Esophagus muscularis mucosa (tissue), 4 donors: ENCODE results near the gene PPIF. TPM values are rescaled to one million over a fixed set of nuclear protein-coding genes. Genes with fewer than 3 reads are reported as not detected.
A peak's percentile ranks its signal among the peaks of the same experiment; 100 is the strongest.

Experiments
- DNase-seq: peaks from one replicate; pipeline ENCODE4 v3.0.0-alpha.2; 2017; ENCODE audit errors: extremely low spot score
- H3K27ac ChIP-seq, 4 donors: fragments of 200-600 bp; sonication (generic); replicated peaks in 1 of 4; 1 replicate in 3 of 4; 2 replicates in 1 of 4; pipeline ENCODE4 v1.5.1; 2016 to 2019; ENCODE audit warnings: mild to moderate bottlenecking in 1 of 4
- H3K27me3 ChIP-seq, 4 donors: fragments of 200-600 bp; sonication (generic); one replicate each; pipeline versions ENCODE4 v1.5.1 to v1.6.0; 2016 to 2019
- H3K36me3 ChIP-seq, 4 donors: fragments of 200-600 bp; sonication (generic); one replicate each; pipeline ENCODE4 v1.5.1; 2016 to 2019
- H3K4me1 ChIP-seq, 4 donors: fragments of 200-600 bp; sonication (generic); one replicate each; pipeline ENCODE4 v1.5.1; 2016 to 2019
- H3K4me3 ChIP-seq, 4 donors: fragments of 200-600 bp; sonication (generic); 1 replicate in 2 of 4; 2 replicates in 2 of 4; pipeline ENCODE4 v1.5.1; 2016 to 2019; ENCODE audit warnings: mild to moderate bottlenecking in 4 of 4, moderate library complexity in 1 of 4
- H3K9me3 ChIP-seq, 4 donors: fragments of 200-600 bp; sonication (generic); 1 replicate in 3 of 4; 2 replicates in 1 of 4; pipeline ENCODE4 v1.5.1; 2016 to 2019
- EP300 ChIP-seq: sonication (generic); formaldehyde crosslinking; IDR thresholded peaks from one replicate; pipeline ENCODE4 v1.6.1; 2017; ENCODE audit warnings: antibody characterized with exemption
- POLR2A ChIP-seq: fragments of 450-650 bp; IDR thresholded peaks from one replicate; pipeline ENCODE4 v1.6.1; 2017; ENCODE audit warnings: antibody characterized with exemption, moderate library complexity, mild to moderate bottlenecking, low read depth
- POLR2AphosphoS5 ChIP-seq, 2 donors: sonication (generic); formaldehyde crosslinking; IDR thresholded peaks; one replicate each; pipeline ENCODE4 v1.6.1; 2017; ENCODE audit warnings: antibody characterized with exemption in 2 of 2
- WGBS: methylation state at CpG from one replicate; pipeline ENCODE4 v1.1.5; 2018; 5-methylcytosine and 5-hydroxymethylcytosine counted together
- intact Hi-C: fragments of 100-400 bp; cut with DNase I; formaldehyde crosslinking; loops from one replicate; pipeline ENCODE4 v1.15.1; 2023
- total RNA-seq, 4 donors: library from RNA; depleted of rRNA; stranded (reverse); fragments of >200 nt; gene quantifications; one replicate each; pipeline versions ENCODE4 v1.1.0 to v1.2.1, GENCODE V29; 2016
- TF ChIP-seq, protein P1 (sequence below), 3 experiments: fragments of 200-600 bp in 2 of 3; fragments of 450-650 bp in 1 of 3; sonication (generic) in 2 of 3; IDR thresholded peaks; one replicate each; pipeline ENCODE4 v1.5.1; 2017 to 2019; ENCODE audit warnings: antibody characterized with exemption in 3 of 3, mild to moderate bottlenecking in 2 of 3, moderate library complexity in 1 of 3

Gene PPIF
- total RNA-seq = 10 to 100 TPM; 19.5 to 42.2 (median 24.4) TPM

DNA sequence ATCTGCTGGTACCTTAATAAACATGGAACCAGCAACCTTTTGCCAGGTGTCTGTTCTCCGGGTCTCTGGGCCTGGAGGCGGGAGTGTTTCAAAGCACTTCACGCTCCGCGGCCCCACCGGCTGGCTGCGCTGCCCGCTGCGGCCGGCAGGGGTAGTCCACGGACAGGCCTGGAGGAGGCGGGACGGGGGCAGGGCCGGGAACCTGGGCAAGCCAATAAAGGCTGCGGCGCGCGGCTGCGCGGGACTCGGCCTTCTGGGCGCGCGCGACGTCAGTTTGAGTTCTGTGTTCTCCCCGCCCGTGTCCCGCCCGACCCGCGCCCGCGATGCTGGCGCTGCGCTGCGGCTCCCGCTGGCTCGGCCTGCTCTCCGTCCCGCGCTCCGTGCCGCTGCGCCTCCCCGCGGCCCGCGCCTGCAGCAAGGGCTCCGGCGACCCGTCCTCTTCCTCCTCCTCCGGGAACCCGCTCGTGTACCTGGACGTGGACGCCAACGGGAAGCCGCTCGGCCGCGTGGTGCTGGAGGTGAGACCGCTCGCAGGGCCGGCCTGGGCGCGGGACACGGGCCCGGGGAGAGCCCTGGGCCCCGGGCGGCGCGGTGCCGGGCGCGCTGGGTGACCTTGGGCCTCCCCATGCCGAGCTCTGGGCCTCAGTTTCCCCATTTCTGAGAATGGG lies at the start of gene PPIF:
TSS of gene PPIF (plus strand) at position 244 of the 668 bp plus-strand sequence. CDS start at position 324, 80 bp downstream.
- Histone ChIP-seq H3K36me3 (peaks cover 27 to 35% (median 32%) of the 10 kb centered on the region in 4 donors), H3K4me3 (peak within 1 kb of the TSS; percentile 72 to 94 (median 88)), H3K9me3 (no peaks in the 10 kb centered on the region), H3K27ac (peak within 1 kb of the TSS; percentile 84 to 94 (median 92)), H3K27me3 (no peaks in the 10 kb centered on the region), H3K4me1 (peaks cover 19 to 46% (median 41%) of the 10 kb centered on the region in 4 donors)
- peak; percentile 99 for DNase-seq
- TF ChIP-seq, protein P1, sequence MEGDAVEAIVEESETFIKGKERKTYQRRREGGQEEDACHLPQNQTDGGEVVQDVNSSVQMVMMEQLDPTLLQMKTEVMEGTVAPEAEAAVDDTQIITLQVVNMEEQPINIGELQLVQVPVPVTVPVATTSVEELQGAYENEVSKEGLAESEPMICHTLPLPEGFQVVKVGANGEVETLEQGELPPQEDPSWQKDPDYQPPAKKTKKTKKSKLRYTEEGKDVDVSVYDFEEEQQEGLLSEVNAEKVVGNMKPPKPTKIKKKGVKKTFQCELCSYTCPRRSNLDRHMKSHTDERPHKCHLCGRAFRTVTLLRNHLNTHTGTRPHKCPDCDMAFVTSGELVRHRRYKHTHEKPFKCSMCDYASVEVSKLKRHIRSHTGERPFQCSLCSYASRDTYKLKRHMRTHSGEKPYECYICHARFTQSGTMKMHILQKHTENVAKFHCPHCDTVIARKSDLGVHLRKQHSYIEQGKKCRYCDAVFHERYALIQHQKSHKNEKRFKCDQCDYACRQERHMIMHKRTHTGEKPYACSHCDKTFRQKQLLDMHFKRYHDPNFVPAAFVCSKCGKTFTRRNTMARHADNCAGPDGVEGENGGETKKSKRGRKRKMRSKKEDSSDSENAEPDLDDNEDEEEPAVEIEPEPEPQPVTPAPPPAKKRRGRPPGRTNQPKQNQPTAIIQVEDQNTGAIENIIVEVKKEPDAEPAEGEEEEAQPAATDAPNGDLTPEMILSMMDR (IDR thresholded peaks at IDR 0.05) = peak; percentile 95 to 100 (median 99)
- TF ChIP-seq POLR2AphosphoS5 (IDR thresholded peaks at IDR 0.05) = peak; percentile 88 to 91
- peak; percentile 90 for TF ChIP-seq POLR2A
- no peak for TF ChIP-seq EP300
- under 1% methylated on average over 31 of the region's 77 CpGs for WGBS
- intact Hi-C loops = no loop called here

GRCh38 chr10:79298403-79299244 lies 48.6 kb upstream of the PPIF start:
- Histone ChIP-seq H3K4me3 (no peak overlapping the region), H3K27me3 (no peaks in the 10 kb centered on the region), H3K4me1 (peaks cover 17 to 34% (median 29%) of the 10 kb centered on the region in 4 donors), H3K27ac (peak overlapping the region; percentile 56 to 70 (median 64)), H3K36me3 (peaks cover 72 to 100% (median 98%) of the 10 kb centered on the region in 4 donors), H3K9me3 (no peaks in the 10 kb centered on the region)
- no peak for TF ChIP-seq EP300
- TF ChIP-seq POLR2AphosphoS5 (IDR thresholded peaks at IDR 0.05) = no peak
- no peak for TF ChIP-seq POLR2A
- TF ChIP-seq, protein P1 (IDR thresholded peaks at IDR 0.05) = no peak
- intact Hi-C loops = no loop called here
- no peak for DNase-seq
- 80% methylated on average over 21 of the region's 27 CpGs for WGBS

GRCh38 chr10:79299397-79300241 lies 47.6 kb upstream of the PPIF start:
- DNase-seq = no peak
- 67% methylated on average over 12 of the region's 13 CpGs for WGBS
- H3K27me3 ChIP-seq = no peaks in the 10 kb centered on the region
- H3K4me3 ChIP-seq = no peak overlapping the region
- TF ChIP-seq POLR2A = no peak
- TF ChIP-seq POLR2AphosphoS5 (IDR thresholded peaks at IDR 0.05) = peak; percentile 35 to 39
- peaks cover 17 to 26% (median 23%) of the 10 kb centered on the region in 4 donors for H3K4me1 ChIP-seq
- peaks cover 82 to 100% (median 98%) of the 10 kb centered on the region in 4 donors for H3K36me3 ChIP-seq
- H3K27ac ChIP-seq = peak overlapping the region; percentile 56 to 70 (median 64)
- no peaks in the 10 kb centered on the region for H3K9me3 ChIP-seq
- intact Hi-C loops = no loop called here

DNA sequence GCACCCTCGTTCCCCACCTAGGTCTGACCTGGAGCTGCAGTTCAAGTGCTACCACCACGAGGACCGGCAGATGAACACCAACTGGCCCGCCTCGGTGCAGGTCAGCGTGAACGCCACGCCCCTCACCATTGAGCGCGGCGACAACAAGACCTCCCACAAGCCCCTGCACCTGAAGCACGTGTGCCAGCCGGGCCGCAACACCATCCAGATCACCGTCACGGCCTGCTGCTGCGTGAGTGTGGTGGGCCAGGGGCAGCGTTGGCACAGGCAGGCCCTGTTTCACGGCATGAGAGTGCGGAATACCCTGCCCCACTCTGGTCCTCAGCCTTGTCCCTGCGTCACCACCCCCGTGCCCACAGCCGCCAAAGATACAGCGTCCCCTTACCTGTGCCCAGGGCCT lies 46.6 kb upstream of the PPIF start:
- 87% methylated on average over 13 of the region's 24 CpGs for WGBS
- intact Hi-C loops = no loop called here
- H3K4me3 ChIP-seq = no peak overlapping the region
- no peaks in the 10 kb centered on the region for H3K27me3 ChIP-seq
- H3K27ac ChIP-seq = no peak overlapping the region
- no peak for DNase-seq
- H3K36me3 ChIP-seq = peaks cover 89 to 100% (median 98%) of the 10 kb centered on the region in 4 donors
- H3K9me3 ChIP-seq = no peaks in the 10 kb centered on the region
- no peak for TF ChIP-seq POLR2A
- no peak for TF ChIP-seq EP300
- no peak for TF ChIP-seq POLR2AphosphoS5 (IDR thresholded peaks at IDR 0.05)
- TF ChIP-seq, protein P1 (IDR thresholded peaks at IDR 0.05) = no peak
- peaks cover 17 to 25% (median 23%) of the 10 kb centered on the region in 4 donors for H3K4me1 ChIP-seq
